OCI-LY7 (cell line): Measurements from ENCODE around the gene ATP6V0E1.

Experiments used
- CTCF ChIP-seq: fragments of 200-600 bp; sonication (generic); conservative IDR thresholded peaks from 2 replicates; pipeline ENCODE4 v1.5.1; 2014; ENCODE audit warnings: mild to moderate bottlenecking, antibody characterized with exemption, low read length, moderate library complexity, mixed read lengths
- EZH2phosphoT487 ChIP-seq: fragments of 200-600 bp; sonication (generic); IDR thresholded peaks from 2 replicates; pipeline ENCODE4 v1.6.1; 2018; ENCODE audit warnings: low read depth, borderline replicate concordance, mild to moderate bottlenecking, mixed run types, antibody characterized with exemption, low read length, moderate library complexity, mixed read lengths

- TF ChIP-seq CTCF (no peak), EZH2phosphoT487 (no peak)
Measured at GRCh38 chr5:173051746-173052145, 68.2 kb downstream of the ATP6V0E1 start.
